ENCODE data around the gene ARID4B. TPM values are rescaled to one million over a fixed set of nuclear protein-coding genes. Genes with fewer than 3 reads are reported as not detected.

ARID4B gene
- total and polyA plus RNA-seq, 2 donors (not counting 3 experiments of a cell fraction or from before 2014, with no cell fraction given), result 6.7 to 40.7 TPM

DNA sequence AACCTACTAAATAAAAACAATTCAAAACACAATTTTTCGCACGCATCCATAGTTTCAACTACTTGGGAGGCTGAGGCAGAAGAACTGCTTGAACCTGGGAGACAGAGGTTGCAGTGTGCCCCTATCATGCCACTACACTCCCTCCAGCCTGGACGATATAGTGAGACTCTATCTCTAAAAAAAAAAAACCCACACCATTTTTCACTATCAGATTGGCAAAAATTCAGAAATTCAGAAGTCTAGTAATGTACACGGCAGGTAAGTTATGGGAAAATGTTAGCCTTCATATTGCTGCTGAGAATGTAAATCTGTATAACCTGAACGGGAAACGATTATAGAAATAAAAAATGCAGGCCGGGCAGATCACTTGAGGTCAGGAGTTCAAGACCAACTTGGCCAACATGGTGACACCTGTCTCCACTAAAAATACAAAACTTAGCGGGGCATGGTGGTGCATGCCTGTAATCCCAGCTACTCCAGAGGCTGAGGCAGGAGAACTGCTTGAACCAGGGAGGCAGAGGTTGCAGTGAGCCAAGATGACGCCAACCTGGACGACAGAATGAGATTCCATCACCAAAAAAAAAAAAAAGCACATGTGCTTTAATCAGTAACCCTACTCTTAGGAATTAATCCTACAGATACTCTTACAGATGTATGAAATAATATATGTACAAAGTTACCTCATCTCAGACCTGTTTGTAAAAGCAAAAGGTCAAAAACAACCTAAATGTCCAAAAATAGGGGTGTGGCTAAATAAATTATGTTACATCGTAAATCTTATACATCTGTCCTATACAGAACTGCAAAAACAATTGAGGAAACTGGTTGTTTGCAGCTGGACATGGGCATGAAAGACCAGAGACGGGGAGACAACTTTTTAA lies 37.9 kb downstream of the ARID4B start:
- no peak for FAIRE-seq
- POLR2A ChIA-PET, result no interaction called here

More for the DNA sequence above, 37.9 kb downstream of the ARID4B start:
- intact Hi-C loops (cut with micrococcal nuclease) (loop anchor here (2.0 kb wide), 1 partner anchor 25 kb away; no protein-coding TSS in a partner anchor), dilution Hi-C loops (cut with MboI; ENCODE audit: extremely low pct_ligation_motif_present, low sequenced_read_pairs) (no loop called here)
- Histone ChIP-seq H3K4me1 (ENCODE audit: control insufficient read depth, extremely low read depth, insufficient read depth, low read length) (no peaks in the 10 kb centered on the region), H4K20me1 (replicated peaks; ENCODE audit: control insufficient read depth, extremely low read depth, insufficient read depth, low read length) (peaks cover 30% of the 10 kb centered on the region), H3K4me2 (ENCODE audit: insufficient read depth, low read length) (no peak overlapping the region), H3K27me3 (ENCODE audit: control insufficient read depth in 2 of 2, insufficient read depth in 2 of 2, low read length in 2 of 2) (no peaks in the 10 kb centered on the region), H2AFZ (ENCODE audit: low read depth, low read length) (no peak overlapping the region), H3K27ac (ENCODE audit: insufficient read depth, low read depth, low read length) (no peak overlapping the region), H3K9me1 (replicated peaks; ENCODE audit: control insufficient read depth, extremely low read depth, insufficient read depth, low read length) (no peaks in the 10 kb centered on the region), H3K79me2 (ENCODE audit: control insufficient read depth, insufficient read depth, low read length) (peaks cover 94% of the 10 kb centered on the region), H3K9me3 (replicated peaks; ENCODE audit: control insufficient read depth, insufficient read depth, low read length) (no peaks in the 10 kb centered on the region), H3K9ac (replicated peaks; ENCODE audit: extremely low read depth, insufficient read depth, low read length) (no peak overlapping the region), H3K4me3 (replicated peaks in 1 of 3; ENCODE audit: insufficient read depth in 1 of 3, low read depth in 1 of 3, low read length in 3 of 3) (no peak overlapping the region), H3K36me3 (ENCODE audit: control insufficient read depth in 2 of 2, extremely low read depth in 1 of 2, insufficient read depth in 2 of 2, low read length in 2 of 2) (no peaks in the 10 kb centered on the region)
- CTCF ChIA-PET, result interaction anchor here (1.1 to 1.5 kb wide), 3 partner anchors 13 to 74 kb away, joined by 3 to 6 read pairs (median 3); no protein-coding TSS in a partner anchor
- BruUV-seq (replicated peaks), result no TSS peak
- DNase-seq (ENCODE audit: low read depth, low spot score), result no peak
- TF ChIP-seq, protein P1, sequence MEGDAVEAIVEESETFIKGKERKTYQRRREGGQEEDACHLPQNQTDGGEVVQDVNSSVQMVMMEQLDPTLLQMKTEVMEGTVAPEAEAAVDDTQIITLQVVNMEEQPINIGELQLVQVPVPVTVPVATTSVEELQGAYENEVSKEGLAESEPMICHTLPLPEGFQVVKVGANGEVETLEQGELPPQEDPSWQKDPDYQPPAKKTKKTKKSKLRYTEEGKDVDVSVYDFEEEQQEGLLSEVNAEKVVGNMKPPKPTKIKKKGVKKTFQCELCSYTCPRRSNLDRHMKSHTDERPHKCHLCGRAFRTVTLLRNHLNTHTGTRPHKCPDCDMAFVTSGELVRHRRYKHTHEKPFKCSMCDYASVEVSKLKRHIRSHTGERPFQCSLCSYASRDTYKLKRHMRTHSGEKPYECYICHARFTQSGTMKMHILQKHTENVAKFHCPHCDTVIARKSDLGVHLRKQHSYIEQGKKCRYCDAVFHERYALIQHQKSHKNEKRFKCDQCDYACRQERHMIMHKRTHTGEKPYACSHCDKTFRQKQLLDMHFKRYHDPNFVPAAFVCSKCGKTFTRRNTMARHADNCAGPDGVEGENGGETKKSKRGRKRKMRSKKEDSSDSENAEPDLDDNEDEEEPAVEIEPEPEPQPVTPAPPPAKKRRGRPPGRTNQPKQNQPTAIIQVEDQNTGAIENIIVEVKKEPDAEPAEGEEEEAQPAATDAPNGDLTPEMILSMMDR (IDR thresholded peaks at IDR 0.05; ENCODE audit: extremely low read depth in 1 of 2, insufficient read depth in 1 of 2, low read depth in 1 of 2, low read length in 2 of 2), result no peak
- TF ChIP-seq POLR2AphosphoS5 (IDR thresholded peaks at IDR 0.05; ENCODE audit: insufficient read depth, low read depth, low read length), result no peak
- no peak for TF ChIP-seq JUN (IDR thresholded peaks at IDR 0.05; ENCODE audit: borderline replicate concordance, insufficient read depth, insufficient read length, low read depth)
- TF ChIP-seq, protein P2, sequence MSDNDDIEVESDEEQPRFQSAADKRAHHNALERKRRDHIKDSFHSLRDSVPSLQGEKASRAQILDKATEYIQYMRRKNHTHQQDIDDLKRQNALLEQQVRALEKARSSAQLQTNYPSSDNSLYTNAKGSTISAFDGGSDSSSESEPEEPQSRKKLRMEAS (IDR thresholded peaks at IDR 0.05; ENCODE audit: insufficient read depth, insufficient read length), result no peak
- no peak for TF ChIP-seq GATA2 (IDR thresholded peaks at IDR 0.05; ENCODE audit: insufficient read depth, insufficient read length, low read depth, low read length)
- no peak for TF ChIP-seq POLR2A (IDR thresholded peaks at IDR 0.05; ENCODE audit: low read depth, low read length)
